ENCODE results near the gene VMAC. TPM values are rescaled to one million over a fixed set of nuclear protein-coding genes. Genes with fewer than 3 reads are reported as not detected.
A peak's percentile ranks its signal among the peaks of the same experiment; 100 is the strongest.

Gene VMAC
- total RNA-seq, 1 donor from 2014 or later = 12.3 TPM

- no peak for DNase-seq (ENCODE audit: low spot score in 2 of 2, unreplicated experiment in 2 of 2)
- no peaks in the 10 kb centered on the region for H3K27me3 Mint-ChIP-seq (ENCODE audit: low read depth)
- peak overlapping the region; percentile 7 for H3K27ac Mint-ChIP-seq
- no peak overlapping the region for H3K4me3 Mint-ChIP-seq
- no peak for TF ChIP-seq CTCF (IDR thresholded peaks at IDR 0.05; ENCODE audit: unreplicated experiment)
- H3K4me1 Mint-ChIP-seq = peaks cover 73% of the 10 kb centered on the region
- H3K36me3 Mint-ChIP-seq = no peaks in the 10 kb centered on the region
- no peaks in the 10 kb centered on the region for H3K9me3 Mint-ChIP-seq
Measured at GRCh38 chr19:5956323-5956722, 51.7 kb downstream of the VMAC start.

GRCh38 chr19:5956728-5957127 lies 52.1 kb downstream of the VMAC start:
- TF ChIP-seq CTCF (IDR thresholded peaks at IDR 0.05; ENCODE audit: unreplicated experiment) = no peak
- Mint-ChIP-seq H3K27me3 (ENCODE audit: low read depth) (no peaks in the 10 kb centered on the region), H3K4me3 (no peak overlapping the region), H3K36me3 (no peaks in the 10 kb centered on the region), H3K4me1 (peaks cover 70% of the 10 kb centered on the region), H3K27ac (peak overlapping the region; percentile 7), H3K9me3 (no peaks in the 10 kb centered on the region)
- no peak for DNase-seq (ENCODE audit: low spot score in 2 of 2, unreplicated experiment in 2 of 2)

GRCh38 chr19:5957170-5957569 lies 52.5 kb downstream of the VMAC start:
- TF ChIP-seq CTCF (IDR thresholded peaks at IDR 0.05; ENCODE audit: unreplicated experiment) = no peak
- H3K9me3 Mint-ChIP-seq = no peaks in the 10 kb centered on the region
- no peaks in the 10 kb centered on the region for H3K36me3 Mint-ChIP-seq
- peaks cover 70% of the 10 kb centered on the region for H3K4me1 Mint-ChIP-seq
- no peak overlapping the region for H3K27ac Mint-ChIP-seq
- H3K27me3 Mint-ChIP-seq (ENCODE audit: low read depth) = no peaks in the 10 kb centered on the region
- no peak overlapping the region for H3K4me3 Mint-ChIP-seq
- DNase-seq (ENCODE audit: low spot score in 2 of 2, unreplicated experiment in 2 of 2) = no peak

- H3K4me3 Mint-ChIP-seq = no peak overlapping the region
- H3K27ac Mint-ChIP-seq = no peak overlapping the region
- peaks cover 64% of the 10 kb centered on the region for H3K4me1 Mint-ChIP-seq
- H3K36me3 Mint-ChIP-seq = no peaks in the 10 kb centered on the region
- no peaks in the 10 kb centered on the region for H3K27me3 Mint-ChIP-seq (ENCODE audit: low read depth)
- TF ChIP-seq CTCF (IDR thresholded peaks at IDR 0.05; ENCODE audit: unreplicated experiment) = no peak
- DNase-seq (ENCODE audit: low spot score in 2 of 2, unreplicated experiment in 2 of 2) = no peak
- H3K9me3 Mint-ChIP-seq = no peaks in the 10 kb centered on the region
Measured at GRCh38 chr19:5958074-5958850, 53.6 kb downstream of the VMAC start.

GRCh38 chr19:5958851-5959122 lies 54.1 kb downstream of the VMAC start:
- Mint-ChIP-seq H3K4me1 (peaks cover 59% of the 10 kb centered on the region), H3K9me3 (no peaks in the 10 kb centered on the region), H3K4me3 (no peak overlapping the region), H3K27ac (no peak overlapping the region), H3K27me3 (ENCODE audit: low read depth) (no peaks in the 10 kb centered on the region), H3K36me3 (no peaks in the 10 kb centered on the region)
- DNase-seq (ENCODE audit: low spot score in 2 of 2, unreplicated experiment in 2 of 2) = no peak
- TF ChIP-seq CTCF (IDR thresholded peaks at IDR 0.05; ENCODE audit: unreplicated experiment) = no peak
